ENCODE data around the gene DPEP2.

DNA sequence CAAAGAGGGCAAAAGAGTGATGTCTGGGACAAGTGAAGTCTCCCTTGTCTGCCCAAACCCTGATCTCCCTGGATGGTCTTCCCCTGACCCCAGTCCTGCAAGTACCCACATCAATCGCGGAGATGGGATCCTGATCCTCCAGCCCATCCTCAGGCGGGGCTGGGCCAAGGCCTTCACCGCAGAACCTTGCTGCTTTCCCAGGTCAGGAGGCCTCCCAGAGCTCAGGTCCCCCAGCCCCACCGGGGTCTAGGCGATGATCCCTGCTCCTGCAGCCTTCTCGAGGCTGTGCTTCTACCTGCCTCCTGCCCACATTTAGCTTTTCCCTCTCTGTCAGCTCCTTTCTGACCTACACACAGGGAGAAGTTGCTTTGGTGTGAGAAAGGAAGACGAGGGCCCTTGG, 37.1 kb downstream of the DPEP2 start:
- TF ChIP-seq, protein P1, sequence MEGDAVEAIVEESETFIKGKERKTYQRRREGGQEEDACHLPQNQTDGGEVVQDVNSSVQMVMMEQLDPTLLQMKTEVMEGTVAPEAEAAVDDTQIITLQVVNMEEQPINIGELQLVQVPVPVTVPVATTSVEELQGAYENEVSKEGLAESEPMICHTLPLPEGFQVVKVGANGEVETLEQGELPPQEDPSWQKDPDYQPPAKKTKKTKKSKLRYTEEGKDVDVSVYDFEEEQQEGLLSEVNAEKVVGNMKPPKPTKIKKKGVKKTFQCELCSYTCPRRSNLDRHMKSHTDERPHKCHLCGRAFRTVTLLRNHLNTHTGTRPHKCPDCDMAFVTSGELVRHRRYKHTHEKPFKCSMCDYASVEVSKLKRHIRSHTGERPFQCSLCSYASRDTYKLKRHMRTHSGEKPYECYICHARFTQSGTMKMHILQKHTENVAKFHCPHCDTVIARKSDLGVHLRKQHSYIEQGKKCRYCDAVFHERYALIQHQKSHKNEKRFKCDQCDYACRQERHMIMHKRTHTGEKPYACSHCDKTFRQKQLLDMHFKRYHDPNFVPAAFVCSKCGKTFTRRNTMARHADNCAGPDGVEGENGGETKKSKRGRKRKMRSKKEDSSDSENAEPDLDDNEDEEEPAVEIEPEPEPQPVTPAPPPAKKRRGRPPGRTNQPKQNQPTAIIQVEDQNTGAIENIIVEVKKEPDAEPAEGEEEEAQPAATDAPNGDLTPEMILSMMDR (IDR thresholded peaks at IDR 0.05; ENCODE audit: poor library complexity) = no peak
- TF ChIP-seq EZH2phosphoT487 (IDR thresholded peaks at IDR 0.05; ENCODE audit: low read depth, severe bottlenecking, unreplicated experiment) (no peak), EZH2 (IDR thresholded peaks at IDR 0.05; ENCODE audit: borderline replicate concordance) (no peak)

Data from hepatocyte (in vitro differentiated cells).